H1 (cell line): ENCODE data around the gene MKNK2. TPM values are rescaled to one million over a fixed set of nuclear protein-coding genes. Genes with fewer than 3 reads are reported as not detected.

ENCODE experiments used
- CTCF ChIA-PET: fragments of 300-600 bp; sonication (Branson Sonifier 250); formaldehyde crosslinking; loops from one replicate; lab custom pipeline; 2021; ENCODE audit not compliant: partially characterized antibody; lab: Charles Lee
- POLR2A ChIA-PET: fragments of 300-600 bp; sonication (Branson Sonifier 250); formaldehyde crosslinking; loops from one replicate; lab custom pipeline; 2021; ENCODE audit warnings: inconsistent platforms; ENCODE audit not compliant: partially characterized antibody; lab: Charles Lee
- DNase-seq, 2 experiments: peaks; one replicate each; pipeline versions ENCODE4 v3.0.0 to v3.0.0-alpha.2; 2010 to 2022; ENCODE audit warnings: low spot score in 2 of 2, low read depth in 1 of 2, mixed read lengths in 1 of 2
- FAIRE-seq: peaks from 2 replicates; lab custom pipeline; 2011; peaks lifted over from hg19 to GRCh38; lab: Jason Lieb, UNC
- H2AFZ ChIP-seq: 2 replicates; pipeline ENCODE4 v1.8.1; 2012; ENCODE audit warnings: low read length, inconsistent platforms
- H2AK5ac ChIP-seq: 2 replicates; pipeline ENCODE4 v1.6.1; 2013; ENCODE audit warnings: low read depth, low read length
- H2BK120ac ChIP-seq: replicated peaks from 2 replicates; pipeline ENCODE3; 2013; ENCODE audit warnings: low read depth, low read length, inconsistent platforms
- H2BK12ac ChIP-seq: 2 replicates; pipeline ENCODE4 v1.6.1; 2013; ENCODE audit warnings: low read depth, low read length
- H2BK15ac ChIP-seq: 2 replicates; pipeline ENCODE4 v1.6.1; 2013; ENCODE audit warnings: low read length
- H2BK20ac ChIP-seq: 2 replicates; pipeline ENCODE4 v1.6.1; 2013; ENCODE audit warnings: low read length
- H2BK5ac ChIP-seq: 2 replicates; pipeline ENCODE4 v1.6.1; 2013; ENCODE audit warnings: low read depth, low read length
- H3K14ac ChIP-seq: 2 replicates; pipeline ENCODE4 v1.6.1; 2013; ENCODE audit warnings: inconsistent platforms; ENCODE audit not compliant: insufficient read length
- H3K18ac ChIP-seq: 2 replicates; pipeline ENCODE4 v1.6.1; 2013; ENCODE audit warnings: low read length; ENCODE audit errors: extremely low read depth
- H3K23ac ChIP-seq: 2 replicates; pipeline ENCODE4 v1.6.1; 2013; ENCODE audit warnings: inconsistent platforms; ENCODE audit not compliant: insufficient read length
- H3K23me2 ChIP-seq: 2 replicates; pipeline ENCODE4 v1.6.1; 2013; ENCODE audit warnings: low read depth, low read length
- H3K27ac ChIP-seq: 2 replicates; pipeline ENCODE4 v1.6.1; 2011; ENCODE audit warnings: low read depth, low read length, inconsistent platforms
- H3K27me3 ChIP-seq, 4 experiments: replicated peaks in 1 of 4; 1 replicate in 1 of 4; 2 replicates in 3 of 4; pipeline versions ENCODE4 v1.6.1 to v1.8.1; 2011 to 2013; ENCODE audit warnings: low read length in 3 of 4, mild to moderate bottlenecking in 3 of 4, inconsistent platforms in 2 of 4, mixed read lengths in 2 of 4, moderate library complexity in 1 of 4; ENCODE audit not compliant: control insufficient read depth in 3 of 4, insufficient read depth in 3 of 4; ENCODE audit errors: extremely low read depth in 1 of 4
- H3K36me3 ChIP-seq, 4 experiments: 2 replicates each; pipeline versions ENCODE4 v1.6.1 to v1.8.1; 2011 to 2013; ENCODE audit warnings: mild to moderate bottlenecking in 4 of 4, low read length in 3 of 4, moderate library complexity in 2 of 4, control low read depth in 1 of 4, inconsistent platforms in 1 of 4; ENCODE audit not compliant: insufficient read depth in 4 of 4, control insufficient read depth in 2 of 4
- H3K4ac ChIP-seq: replicated peaks from 2 replicates; pipeline ENCODE3; 2013; ENCODE audit warnings: low read length, low read depth, mixed read lengths, inconsistent platforms; ENCODE audit not compliant: insufficient read length
- H3K4me1 ChIP-seq, 4 experiments: replicated peaks in 1 of 4; 1 replicate in 1 of 4; 2 replicates in 3 of 4; pipeline versions ENCODE4 v1.6.1 to v1.8.1; 2011 to 2013; ENCODE audit warnings: low read length in 3 of 4, inconsistent platforms in 2 of 4, mixed read lengths in 1 of 4; ENCODE audit not compliant: insufficient read depth in 4 of 4, control insufficient read depth in 3 of 4
- H3K4me2 ChIP-seq, 2 experiments: 2 replicates each; pipeline versions ENCODE4 v1.6.1 to v1.8.1; 2011 to 2013; ENCODE audit warnings: low read depth in 2 of 2, low read length in 2 of 2, control low read depth in 1 of 2, inconsistent platforms in 1 of 2, mild to moderate bottlenecking in 1 of 2; ENCODE audit not compliant: insufficient read depth in 1 of 2
- H3K4me3 ChIP-seq, 4 experiments: fragments of 200-600, 300-600 bp in 1 of 4; sonication (generic), shearing (Covaris generic), sonication (Bioruptor Twin) in 1 of 4; 2 replicates each; pipeline versions ENCODE4 v1.5.1 to v1.8.1; 2011 to 2016; ENCODE audit warnings: low read length in 4 of 4, low read depth in 3 of 4, control low read depth in 2 of 4, inconsistent platforms in 2 of 4, mild to moderate bottlenecking in 2 of 4, mixed read lengths in 1 of 4, moderate library complexity in 1 of 4; ENCODE audit not compliant: insufficient read depth in 2 of 4; ENCODE audit errors: extremely low read depth in 1 of 4
- H3K56ac ChIP-seq: replicated peaks from 2 replicates; pipeline ENCODE3; 2013; ENCODE audit warnings: low read depth, mild to moderate bottlenecking, mixed read lengths, low read length, inconsistent platforms; ENCODE audit not compliant: insufficient read length
- H3K79me1 ChIP-seq: 2 replicates; pipeline ENCODE4 v1.6.1; 2013; ENCODE audit warnings: low read depth, low read length, control low read depth
- H3K79me2 ChIP-seq, 2 experiments: 2 replicates each; pipeline versions ENCODE4 v1.6.1 to v1.8.1; 2012 to 2013; ENCODE audit warnings: low read length in 2 of 2, mild to moderate bottlenecking in 2 of 2, inconsistent platforms in 1 of 2; ENCODE audit not compliant: insufficient read depth in 2 of 2, control insufficient read depth in 1 of 2
- H3K9ac ChIP-seq, 4 experiments: replicated peaks in 1 of 4; 1 replicate in 1 of 4; 2 replicates in 3 of 4; pipeline versions ENCODE4 v1.6.1 to v1.8.1; 2011 to 2013; ENCODE audit warnings: low read depth in 3 of 4, low read length in 3 of 4, control low read depth in 2 of 4, mild to moderate bottlenecking in 2 of 4, moderate library complexity in 2 of 4, inconsistent platforms in 1 of 4; ENCODE audit errors: extremely low read depth in 1 of 4
- H3K9me3 ChIP-seq, 2 experiments: 2 replicates each; pipeline versions ENCODE4 v1.6.1 to v1.8.1; 2012 to 2013; ENCODE audit warnings: mild to moderate bottlenecking in 2 of 2, moderate library complexity in 2 of 2, control low read depth in 1 of 2, inconsistent platforms in 1 of 2, low read depth in 1 of 2, low read length in 1 of 2, mixed read lengths in 1 of 2; ENCODE audit not compliant: insufficient read depth in 2 of 2
- H4K20me1 ChIP-seq, 2 experiments: replicated peaks in 1 of 2; 2 replicates each; pipeline versions ENCODE3 to v1.8.1; 2011 to 2013; ENCODE audit warnings: inconsistent platforms in 2 of 2, low read length in 2 of 2, mild to moderate bottlenecking in 1 of 2; ENCODE audit not compliant: insufficient read depth in 2 of 2, control insufficient read depth in 1 of 2
- H4K5ac ChIP-seq: 2 replicates; pipeline ENCODE4 v1.6.1; 2013; ENCODE audit warnings: low read length, low read depth, mixed read lengths, inconsistent platforms; ENCODE audit not compliant: insufficient read length
- H4K8ac ChIP-seq: 2 replicates; pipeline ENCODE4 v1.8.0; 2013; ENCODE audit warnings: mild to moderate bottlenecking, moderate library complexity, low read length, inconsistent platforms; ENCODE audit not compliant: insufficient read depth; ENCODE audit errors: extremely low read depth
- H4K91ac ChIP-seq: replicated peaks from 2 replicates; pipeline ENCODE3; 2013; ENCODE audit warnings: low read length, mixed read lengths, inconsistent platforms; ENCODE audit not compliant: insufficient read length
- CEBPB ChIP-seq: IDR thresholded peaks from 2 replicates; pipeline ENCODE4 v1.6.1; 2012; ENCODE audit warnings: low read depth, low read length
- HDAC2 ChIP-seq, 2 experiments: fragments of 300-600 bp in 1 of 2; sonication (generic) in 1 of 2; IDR thresholded peaks; 2 replicates each; pipeline ENCODE4 v1.6.1; 2011 to 2012; ENCODE audit warnings: low read depth in 2 of 2, low read length in 2 of 2, mild to moderate bottlenecking in 2 of 2, moderate library complexity in 2 of 2, borderline replicate concordance in 1 of 2, inconsistent platforms in 1 of 2
- WGBS, 2 experiments: shearing (Covaris generic) in 1 of 2; methylation state at CpG; one replicate each; pipeline versions ENCODE4 v1.1.6 to v1.1.7; 2013 to 2015; ENCODE audit warnings: low lambda C conversion rate in 2 of 2, mixed read lengths in 2 of 2, inconsistent platforms in 1 of 2, low coverage in 1 of 2, missing lambda C conversion rate in 1 of 2; ENCODE audit not compliant: insufficient replicate concordance in 2 of 2, insufficient coverage in 1 of 2, insufficient read length in 1 of 2; ENCODE audit errors: extremely low coverage in 1 of 2, missing lambda C conversion rate in 1 of 2; 5-methylcytosine and 5-hydroxymethylcytosine counted together
- polyA plus RNA-seq, 7 experiments: library from polyadenylated mRNA; depleted of rRNA in 3 of 7; stranded (reverse) in 5 of 7; unstranded in 2 of 7; fragments of >200 nt in 5 of 7; fragments of 200-250 nt in 2 of 7; gene quantifications; 1 replicate in 5 of 7; 2 replicates in 1 of 7; 4 replicates in 1 of 7; pipeline versions ENCODE4 v1.2.1 to v1.2.3, GENCODE V29; 2011 to 2013; ENCODE audit warnings: missing spikeins in 2 of 7, mixed read lengths in 2 of 7
- total RNA-seq: library from RNA; stranded (reverse); fragmentation: NEBNext Ultra II Directional; extraction: Animal tissue kit (Norgen Biotek cat#: 25700); gene quantifications from 2 replicates; pipeline ENCODE4 v1.2.1, GENCODE V29; 2021

Gene MKNK2
- total and polyA plus RNA-seq, 2 of the 8 experiments (the other 6 are each of a cell fraction or from before 2014, with no cell fraction given), result 163 to 166 TPM

DNA sequence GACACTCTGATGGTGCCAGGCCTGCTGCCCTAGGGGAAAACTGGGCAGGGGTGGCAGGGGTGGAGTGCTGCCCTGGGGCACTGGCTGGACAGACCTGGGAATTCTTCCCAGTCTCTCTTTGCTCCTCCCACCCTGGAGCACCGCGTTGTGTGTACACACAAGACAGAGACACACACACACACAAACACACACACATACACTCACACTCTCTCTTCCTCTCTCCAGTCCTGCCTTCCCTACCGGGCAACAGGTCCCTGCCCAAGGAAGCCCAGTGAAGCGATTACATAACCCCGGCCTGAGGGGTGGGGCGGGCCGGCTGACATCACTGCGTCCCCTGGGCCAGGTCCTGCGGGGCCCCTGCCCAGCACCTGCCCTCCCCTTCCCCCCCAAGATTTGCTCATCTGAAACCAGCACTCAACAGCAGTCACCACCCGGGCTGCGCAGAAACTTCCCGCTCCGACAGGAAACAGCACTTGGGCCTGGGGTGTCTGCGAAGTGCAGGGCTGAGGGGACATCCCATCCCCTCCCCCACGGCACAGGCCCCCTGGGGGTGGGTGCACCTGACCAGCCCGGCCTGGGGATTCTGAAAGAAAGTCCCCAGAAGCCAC is 1.2 kb downstream of the MKNK2 start:
- peak overlapping the region; percentile 86; the same call in 1 of the 2 replicates for H4K8ac ChIP-seq
- no peak overlapping the region for H4K91ac ChIP-seq
- peaks cover 4% of the 10 kb centered on the region; the same call in 1 of the 2 replicates for H3K23me2 ChIP-seq
- 22% methylated on average over 15 of the region's 16 CpGs; no CpG with 5 or more reads in 1 of the 2 experiments for WGBS, 2 experiments
- H4K5ac ChIP-seq, result no peak overlapping the region
- H3K4me1 ChIP-seq, result peaks cover 0 to 12% (median 8%) of the 10 kb centered on the region in 4 experiments; a peak in 5 of 7 replicates
- H2BK12ac ChIP-seq, result no peak overlapping the region
- H3K36me3 ChIP-seq, result peaks cover 0 to 8% (median 0%) of the 10 kb centered on the region in 4 experiments; a peak in 4 of 8 replicates
- peak overlapping the region; percentile 62 to 89 (median 68) for H3K9ac ChIP-seq
- no peak overlapping the region for H2BK120ac ChIP-seq
- CTCF ChIA-PET, result interaction anchor here (1.2 to 1.6 kb wide), 2 partner anchors 15 to 16 kb away, joined by 3 to 4 read pairs; no protein-coding TSS in a partner anchor
- no peak overlapping the region for H3K23ac ChIP-seq
- POLR2A ChIA-PET, result interaction anchor here (0.7 to 22.2 kb wide), 13 partner anchors 11 to 765 kb away, joined by 3 to 524 read pairs (median 3); partner anchors contain the start of gene TIMM13
- H3K56ac ChIP-seq, result peak overlapping the region; percentile 90
- H3K18ac ChIP-seq, result no peak overlapping the region; the same call in 1 of the 2 replicates
- H2BK15ac ChIP-seq, result 0 out of 2 replicates have a peak overlapping the region, but pooled peaks have one; percentile 40
- peaks cover 19% of the 10 kb centered on the region for H3K79me1 ChIP-seq
- no peak overlapping the region for H3K14ac ChIP-seq
- H2BK5ac ChIP-seq, result peak overlapping the region; percentile 35; the same call in 1 of the 2 replicates
- DNase-seq (no peak), FAIRE-seq (no peak)
- peak overlapping the region; percentile 54 to 100 (median 88) for H3K4me3 ChIP-seq
- no peak overlapping the region for H2AFZ ChIP-seq
- 0 out of 2 replicates have a peak overlapping the region, but pooled peaks have one; percentile 79 for H2AK5ac ChIP-seq
- H3K4me2 ChIP-seq, result peak overlapping the region; percentile 78 to 91
- H3K9me3 ChIP-seq, result no peaks in the 10 kb centered on the region
- H2BK20ac ChIP-seq, result peak overlapping the region; percentile 90; the same call in 1 of the 2 replicates
- H3K27me3 ChIP-seq, result no peaks in the 10 kb centered on the region
- peaks cover 9 to 29% of the 10 kb centered on the region in 2 experiments; a peak in 2 of 4 replicates for H3K79me2 ChIP-seq
- TF ChIP-seq CEBPB, result peak; percentile 18; the same call in 1 of the 2 replicates
- no peak for TF ChIP-seq HDAC2 (IDR thresholded peaks at IDR 0.05; ENCODE audit: borderline replicate concordance in 1 of 2, low read depth in 2 of 2, low read length in 2 of 2)
- peaks cover 21 to 41% of the 10 kb centered on the region in 2 experiments for H4K20me1 ChIP-seq
- H3K4ac ChIP-seq, result no peak overlapping the region
- H3K27ac ChIP-seq, result 0 out of 2 replicates have a peak overlapping the region, but pooled peaks have one; percentile 11
